Effector CD4-positive, alpha-beta T cell (primary cell): ENCODE measurements around the gene NRG3.
"Not testable (repeated sequence)": the region's sequence is repeated elsewhere in the genome, so short reads cannot be mapped to it uniquely, and the experiment has no call there.

Experiments
- DNase-seq: peaks from one replicate; pipeline ENCODE4 v3.0.0-alpha.2; 2020

NRG3 gene

GRCh38 chr10:82942286-82943099 lies 1067.5 kb downstream of the NRG3 start:
- DNase-seq: no peak

DNA sequence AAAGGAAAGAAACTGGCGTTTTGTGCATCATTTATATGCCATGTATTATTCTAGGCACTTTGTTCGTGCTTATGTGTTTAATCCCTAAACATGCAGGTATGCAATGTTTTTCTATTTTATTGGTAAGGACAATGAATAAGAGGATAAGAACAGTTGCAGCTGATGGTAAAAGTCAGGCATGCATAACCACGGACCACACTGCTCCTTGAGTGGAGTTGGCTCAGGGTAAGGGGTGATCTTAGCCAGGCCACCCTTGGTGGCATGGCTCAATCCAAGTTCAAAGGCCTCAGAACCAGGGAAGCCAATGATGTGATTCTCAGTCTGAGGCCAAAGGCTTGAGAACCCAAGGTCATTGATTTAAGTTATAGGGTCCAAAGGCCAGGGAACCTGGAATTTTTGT lies 1068.1 kb downstream of the NRG3 start:
- DNase-seq: no peak

- no peak for DNase-seq
Measured at GRCh38 chr10:82949816-82950575, 1075.0 kb downstream of the NRG3 start.

DNA sequence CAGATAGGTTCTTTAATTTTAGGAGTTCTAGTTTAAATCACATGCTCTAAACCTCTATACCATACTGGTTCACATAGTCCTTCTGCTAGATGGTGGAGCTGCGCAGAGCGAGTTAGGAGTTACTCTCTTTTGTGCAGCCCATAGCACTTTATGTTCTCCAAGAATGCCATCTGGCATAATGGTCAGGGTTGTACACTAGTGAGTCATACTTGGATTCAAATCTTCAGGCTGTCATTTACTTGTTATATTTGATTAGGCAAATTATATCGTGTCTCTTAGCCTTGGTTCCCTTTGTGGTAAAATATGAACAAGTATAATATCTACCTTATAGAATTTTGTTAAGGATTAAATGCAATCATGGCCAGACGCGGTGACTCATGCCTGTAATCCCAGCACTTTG lies 1078.3 kb downstream of the NRG3 start:
- no peak for DNase-seq

- DNase-seq: no peak
Measured at GRCh38 chr10:82953909-82954308, 1078.9 kb downstream of the NRG3 start.

DNA sequence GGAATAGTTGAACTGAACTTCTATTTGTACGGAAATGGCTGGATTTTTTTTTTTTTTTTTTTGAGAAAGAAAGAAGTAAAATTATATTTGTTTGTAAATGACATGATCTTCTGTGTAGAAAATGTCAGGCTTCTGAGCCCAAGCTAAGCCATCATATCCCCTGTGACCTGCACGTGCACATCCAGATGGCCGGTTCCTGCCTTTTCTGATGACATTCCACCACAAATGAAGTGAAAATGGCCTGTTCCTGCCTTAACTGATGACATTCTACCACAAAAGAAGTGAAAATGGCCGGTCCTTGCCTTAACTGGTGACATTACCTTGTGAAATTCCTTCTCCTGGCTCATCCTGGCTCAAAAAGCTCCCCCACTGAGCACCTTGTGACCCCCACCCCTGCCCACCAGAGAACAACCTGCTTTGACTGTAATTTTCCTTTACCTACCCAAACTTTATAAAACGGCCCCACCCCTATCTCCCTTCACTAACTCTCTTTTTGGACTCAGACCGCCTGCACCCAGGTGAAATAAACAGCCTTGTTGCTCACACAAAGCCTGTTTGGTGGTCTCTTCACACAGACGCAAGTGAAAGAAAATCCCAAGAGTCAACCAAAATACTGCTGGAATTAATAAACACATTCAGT lies 1085.5 kb downstream of the NRG3 start:
- not testable (repeated sequence) for DNase-seq

GRCh38 chr10:82961864-82962263 lies 1086.9 kb downstream of the NRG3 start:
- no peak for DNase-seq

DNA sequence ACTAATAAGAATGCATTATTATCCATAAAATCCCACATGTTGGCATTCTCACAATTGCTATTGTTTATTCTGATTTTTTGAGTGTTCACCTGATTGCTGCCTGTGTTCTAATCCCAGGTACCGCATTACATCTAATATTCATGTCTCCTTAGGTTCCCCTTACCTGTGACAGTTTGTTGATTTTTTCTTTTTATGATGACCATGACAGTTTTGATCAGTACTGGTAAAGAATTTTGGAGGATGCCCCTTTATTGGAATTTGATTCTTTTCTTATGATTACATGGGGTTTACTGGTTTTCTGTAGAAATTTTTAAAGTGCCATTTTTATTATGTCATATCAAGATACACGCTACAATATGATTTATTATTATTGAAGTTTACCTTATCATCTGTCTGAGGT lies 1091.1 kb downstream of the NRG3 start:
- DNase-seq: no peak

GRCh38 chr10:82968533-82968932 lies 1093.5 kb downstream of the NRG3 start:
- DNase-seq: no peak

GRCh38 chr10:82969405-82969804 lies 1094.4 kb downstream of the NRG3 start:
- no peak for DNase-seq

GRCh38 chr10:82980321-82980720 lies 1105.3 kb downstream of the NRG3 start:
- no peak for DNase-seq

DNA sequence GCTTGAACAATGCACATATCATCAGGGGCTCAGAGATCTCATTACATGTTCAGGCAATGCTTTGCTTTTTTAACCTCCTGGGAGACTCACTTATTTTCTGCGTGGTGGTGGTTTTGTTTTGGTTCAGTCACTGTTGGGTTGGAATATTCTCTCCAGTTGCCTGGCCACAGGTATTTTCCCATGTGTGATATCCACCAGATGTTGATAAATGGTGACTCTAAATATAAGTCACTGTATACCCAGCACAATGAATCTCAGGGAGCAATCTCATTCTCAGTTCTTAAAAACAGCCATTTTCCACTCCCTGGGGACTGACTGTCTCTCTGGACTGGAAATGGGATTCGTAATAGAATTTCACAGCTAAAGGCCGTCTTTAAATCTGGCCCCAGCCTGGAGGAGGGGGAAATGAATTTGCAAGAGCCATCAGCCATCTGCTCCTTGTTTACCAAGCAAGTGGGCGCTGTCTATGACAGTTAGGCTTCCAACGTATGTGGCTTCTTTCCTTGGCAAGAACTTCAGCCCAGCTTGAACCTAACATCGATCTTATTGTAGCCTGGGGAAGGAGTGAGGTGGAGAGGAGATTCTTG lies 1106.2 kb downstream of the NRG3 start:
- DNase-seq: no peak

DNA sequence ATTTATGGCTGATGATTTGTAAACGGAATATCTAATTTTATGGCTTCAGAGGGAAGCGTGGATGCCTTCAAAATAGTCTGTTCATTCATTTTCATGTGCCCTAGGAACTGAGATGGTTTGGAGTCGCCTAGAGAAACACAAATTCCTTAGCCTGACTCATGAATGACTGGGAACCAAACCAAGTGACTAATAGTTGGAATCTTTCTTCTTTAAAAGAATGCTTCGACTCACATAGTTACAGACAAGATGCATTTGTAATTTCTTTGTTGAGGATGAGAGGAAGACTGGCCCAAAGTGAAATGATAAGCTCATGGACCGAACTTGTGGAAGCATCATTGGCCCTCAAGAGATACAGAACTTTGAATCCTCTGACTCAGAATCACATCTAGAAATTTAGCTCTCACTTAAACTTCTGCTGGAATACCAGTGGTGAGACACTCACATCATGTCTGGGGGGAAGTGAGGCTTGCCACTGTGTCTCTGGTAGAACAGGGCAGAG lies 1107.2 kb downstream of the NRG3 start:
- DNase-seq: no peak

GRCh38 chr10:82986216-82986615 lies 1111.2 kb downstream of the NRG3 start:
- no peak for DNase-seq

DNA sequence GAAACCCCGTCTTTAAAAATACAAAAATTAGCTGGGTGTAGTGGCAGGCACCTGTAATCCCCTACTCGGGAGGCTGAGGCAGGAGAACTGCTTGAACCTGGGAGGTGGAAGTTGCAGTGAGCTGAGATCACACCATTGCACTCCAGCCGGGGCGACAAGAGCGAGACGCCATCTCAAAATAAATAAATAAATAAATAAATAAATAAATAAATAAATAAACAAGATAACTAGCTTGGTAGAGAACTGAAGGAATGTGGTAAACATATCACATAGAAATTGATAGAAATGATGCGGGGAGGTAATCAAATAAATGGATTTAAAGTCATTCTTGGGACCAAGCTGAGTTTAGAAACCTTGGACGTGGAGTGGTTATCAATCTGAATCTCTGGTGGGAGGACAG lies 1131.5 kb downstream of the NRG3 start:
- DNase-seq: not testable (repeated sequence)

DNA sequence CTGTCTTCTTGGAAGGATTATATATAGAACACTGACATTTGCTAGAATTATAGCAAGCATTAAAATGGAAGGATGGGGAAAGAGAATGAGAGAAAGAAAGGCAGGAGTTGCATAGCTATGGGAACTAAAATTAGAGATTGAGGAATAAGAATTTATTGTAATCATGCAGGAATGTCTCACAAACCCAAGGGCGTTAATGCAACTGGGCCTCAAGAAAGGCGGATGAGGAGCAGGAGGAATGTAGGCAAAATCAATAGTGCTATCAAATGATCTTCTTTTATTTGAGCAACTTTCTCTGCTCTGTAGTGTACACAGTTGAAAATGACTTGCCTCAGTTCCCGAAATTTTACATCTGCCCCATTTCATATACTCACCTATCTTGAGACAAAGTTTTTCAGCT lies 1132.5 kb downstream of the NRG3 start:
- DNase-seq: no peak

DNA sequence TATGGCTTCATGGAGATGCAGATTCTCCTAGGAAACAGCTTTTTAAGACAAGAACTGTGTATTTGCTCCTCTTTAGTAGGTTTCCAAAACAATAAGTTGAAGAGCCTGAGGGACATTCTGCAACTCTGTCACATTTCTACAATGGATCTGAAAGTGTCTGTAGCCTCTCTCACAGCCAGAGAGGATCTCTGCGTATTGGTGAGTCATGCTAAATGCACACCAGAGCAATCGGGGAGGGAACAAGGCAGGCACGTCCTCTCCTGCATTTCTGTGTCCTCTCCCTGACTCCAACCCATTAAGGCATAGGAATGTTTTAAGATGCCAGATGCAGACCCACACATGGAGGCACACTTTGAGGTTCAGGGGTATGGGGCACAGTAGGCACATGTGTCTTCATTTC lies 1137.9 kb downstream of the NRG3 start:
- DNase-seq: no peak

DNA sequence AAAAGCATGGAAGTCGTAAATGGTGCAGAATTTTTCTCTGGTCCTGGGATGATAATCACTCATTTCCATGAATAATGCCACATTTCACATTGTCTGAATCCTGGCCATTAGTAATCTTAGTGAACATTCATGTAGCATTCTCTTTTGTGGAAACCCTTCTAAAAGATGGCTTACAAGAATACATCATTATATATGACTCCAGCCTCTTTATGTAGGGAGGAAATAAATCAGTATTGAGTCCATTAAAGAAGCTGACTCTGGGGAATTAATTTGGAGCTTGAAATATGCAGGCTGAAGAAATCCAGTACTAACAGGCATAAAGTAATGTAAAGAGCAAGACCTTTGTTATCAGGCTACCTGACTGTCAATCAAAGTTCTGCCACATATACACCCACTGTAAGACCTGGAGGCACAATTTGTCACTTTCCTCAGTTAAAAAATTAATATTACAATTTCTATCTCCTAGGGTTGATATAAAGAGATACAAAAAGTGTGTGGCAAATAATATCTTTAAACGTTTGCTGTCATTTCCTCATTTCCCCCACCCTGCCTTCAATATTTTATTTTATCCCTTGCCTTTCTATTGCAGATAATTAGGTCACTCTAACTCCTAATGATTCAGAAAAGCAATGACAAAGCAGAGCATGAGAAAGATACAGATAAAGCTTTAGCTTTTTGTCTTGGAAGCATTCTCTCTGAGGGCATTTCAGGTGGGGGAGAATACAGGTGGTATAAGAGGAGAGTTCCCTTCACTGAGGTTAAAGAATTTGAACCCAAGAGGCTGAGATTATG lies 1142.3 kb downstream of the NRG3 start:
- no peak for DNase-seq

- no peak for DNase-seq
Measured at GRCh38 chr10:83023662-83024061, 1148.7 kb downstream of the NRG3 start.
